ENCODE results near the gene CTXN1.

The CTXN1 gene

GRCh38 chr19:7928741-7929701 is 3.1 kb upstream of the CTXN1 start:
- DNase-seq (ENCODE audit: low read depth) = peak; percentile 92
- H3K4me3 ChIP-seq (replicated peaks; ENCODE audit: low read depth, low read length) = peak overlapping the region; percentile 5
- TF ChIP-seq CTCF (IDR thresholded peaks at IDR 0.05; ENCODE audit: low read length, missing control alignments) = peak; percentile 42

- H3K4me3 ChIP-seq (replicated peaks; ENCODE audit: low read depth, low read length) = no peak overlapping the region
- TF ChIP-seq CTCF (IDR thresholded peaks at IDR 0.05; ENCODE audit: low read length, missing control alignments) = no peak
- no peak for DNase-seq (ENCODE audit: low read depth)
Observed at GRCh38 chr19:7928334-7928706, 2.4 kb upstream of the CTXN1 start.

- no peak for TF ChIP-seq CTCF (IDR thresholded peaks at IDR 0.05; ENCODE audit: low read length, missing control alignments)
- no peak overlapping the region for H3K4me3 ChIP-seq (replicated peaks; ENCODE audit: low read depth, low read length)
- no peak for DNase-seq (ENCODE audit: low read depth)
Observed at GRCh38 chr19:7927605-7928333, 1.8 kb upstream of the CTXN1 start.

GRCh38 chr19:7926727-7927604 is 1.0 kb upstream of the CTXN1 start:
- no peak overlapping the region for H3K4me3 ChIP-seq (replicated peaks; ENCODE audit: low read depth, low read length)
- no peak for TF ChIP-seq CTCF (IDR thresholded peaks at IDR 0.05; ENCODE audit: low read length, missing control alignments)
- DNase-seq (ENCODE audit: low read depth) = no peak

- peak; percentile 80 for DNase-seq (ENCODE audit: low read depth)
- TF ChIP-seq CTCF (IDR thresholded peaks at IDR 0.05; ENCODE audit: low read length, missing control alignments) = peak; percentile 63
- H3K4me3 ChIP-seq (replicated peaks; ENCODE audit: low read depth, low read length) = peak overlapping the region; percentile 19
Observed at GRCh38 chr19:7925171-7925851, 624 bp downstream of the CTXN1 start.

- no peak for DNase-seq (ENCODE audit: low read depth)
- TF ChIP-seq CTCF (IDR thresholded peaks at IDR 0.05; ENCODE audit: low read length, missing control alignments) = no peak
- H3K4me3 ChIP-seq (replicated peaks; ENCODE audit: low read depth, low read length) = no peak overlapping the region
Observed at GRCh38 chr19:7924651-7925170, 1.2 kb downstream of the CTXN1 start.

All from fibroblast of pulmonary artery (primary cell).